SH-SY5Y (cell line): Measurements from ENCODE around the gene PLA2R1.

Source experiments
- GATA2 ChIP-seq: IDR thresholded peaks from 2 replicates; pipeline ENCODE4 v1.6.1; 2011; ENCODE audit warnings: mild to moderate bottlenecking, low read depth, low read length
- GATA3 ChIP-seq: IDR thresholded peaks from 2 replicates; pipeline ENCODE4 v1.6.1; 2011; ENCODE audit warnings: low read depth, mild to moderate bottlenecking, low read length, moderate library complexity

DNA sequence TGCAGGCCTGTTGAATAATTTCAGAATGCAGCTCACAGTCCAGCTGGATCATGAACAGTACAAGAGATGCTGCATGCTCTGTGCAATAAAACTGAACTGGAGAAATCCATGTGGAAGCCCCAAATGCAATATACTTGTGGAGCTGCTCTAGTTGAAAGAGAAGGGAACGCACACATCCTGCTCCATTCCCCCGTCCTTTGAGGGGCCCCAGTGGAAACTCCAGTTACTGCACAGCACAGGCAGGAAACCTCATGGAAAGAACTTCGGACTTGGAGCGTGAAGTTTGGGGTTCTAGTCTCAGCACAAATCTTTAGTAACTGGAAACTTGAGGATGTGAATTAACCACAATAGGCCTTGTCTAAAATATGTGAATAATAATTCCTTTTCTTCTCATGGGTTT lies 73.2 kb downstream of the PLA2R1 start:
- TF ChIP-seq GATA2 (no peak), GATA3 (no peak)
